K562 (cell line): ENCODE results near the gene MMRN2.

ENCODE experiments used
- CBX3 ChIP-seq, 2 experiments: IDR thresholded peaks; 1 replicate in 1 of 2; 2 replicates in 1 of 2; pipeline ENCODE4 v1.6.1; 2012; ENCODE audit warnings: inconsistent platforms in 2 of 2, low read length in 2 of 2, borderline replicate concordance in 1 of 2, control low read depth in 1 of 2
- FOXA3 ChIP-seq, 2 experiments: fragments of 450-650 bp in 1 of 2; sonication (generic) in 1 of 2; formaldehyde crosslinking; IDR thresholded peaks in 1 of 2; conservative IDR thresholded peaks in 1 of 2; 2 replicates each; pipeline versions ENCODE4 v1.4.0 to v1.8.0; 2020 to 2022; ENCODE audit warnings: mild to moderate bottlenecking in 2 of 2, missing genetic modification reagents in 1 of 2
- KLF10 ChIP-seq: fragments of 250-450 bp; sonication (Bioruptor Pico); IDR thresholded peaks from 2 replicates; pipeline ENCODE4 v1.6.1; 2021; ENCODE audit warnings: matching md5 sums
- PHB2 ChIP-seq: fragments of 450-650 bp; IDR thresholded peaks from 2 replicates; pipeline ENCODE4 v1.6.1; 2017; ENCODE audit warnings: low read depth
- POLR2A ChIP-seq: fragments of 450-650 bp; conservative IDR thresholded peaks from 2 replicates; pipeline ENCODE4 v1.6.1; 2016
- SREBF2 ChIP-seq: sonication (generic); formaldehyde crosslinking; IDR thresholded peaks from 2 replicates; pipeline ENCODE4 v1.4.0; 2020; ENCODE audit warnings: mild to moderate bottlenecking, missing genetic modification reagents

DNA sequence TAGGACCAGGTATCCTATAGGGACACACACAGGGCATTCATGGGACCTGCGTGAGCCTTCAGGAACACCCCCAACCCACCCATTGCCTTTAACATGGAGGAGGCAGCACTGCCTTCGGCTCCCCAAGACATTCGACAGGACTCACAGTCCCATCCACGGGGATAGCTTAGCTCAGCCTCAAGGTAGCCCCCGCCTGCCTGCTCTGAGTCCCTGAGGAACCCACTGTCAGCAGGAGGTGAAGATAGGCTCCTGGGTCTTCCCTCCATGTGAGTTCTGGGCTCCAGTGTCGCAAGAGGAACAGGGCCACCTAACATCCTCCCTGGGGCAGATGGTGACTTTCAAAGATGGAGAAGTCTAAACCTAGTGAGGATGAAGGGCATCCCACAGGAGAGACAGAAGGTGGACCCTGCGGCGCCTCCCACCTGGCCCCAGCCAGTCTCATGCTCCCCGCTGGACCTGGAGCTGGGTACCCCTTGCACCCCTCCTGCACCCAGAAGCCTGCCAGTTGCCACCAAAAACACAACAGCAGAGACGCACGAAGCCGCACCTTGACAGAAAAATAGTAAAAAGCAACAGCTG, 6.0 kb upstream of the MMRN2 start:
- TF ChIP-seq CBX3 (IDR thresholded peaks at IDR 0.05; ENCODE audit: borderline replicate concordance in 1 of 2, low read length in 2 of 2) (no peak), KLF10 (no peak), SREBF2 (CRISPR knock-in tag) (no peak), POLR2A (no peak), FOXA3 (CRISPR knock-in tag; conservative IDR thresholded peaks at IDR 0.05 in 1 of 2, IDR thresholded peaks at IDR 0.05 in 1 of 2) (no peak), PHB2 (no peak)
